H9 (cell line): ENCODE data around the gene GORAB. TPM values are rescaled to one million over a fixed set of nuclear protein-coding genes. Genes with fewer than 3 reads are reported as not detected.

ENCODE experiments used
- DNase-seq: peaks from one replicate; pipeline ENCODE4 v3.0.0-alpha.2; 2017
- H2AFZ ChIP-seq: one replicate; pipeline ENCODE4 v1.6.1; 2013; ENCODE audit warnings: mild to moderate bottlenecking, low read length, control low read depth, moderate library complexity
- H2AK5ac ChIP-seq: 2 replicates; pipeline ENCODE4 v1.6.1; 2013; ENCODE audit warnings: low read length, control low read depth, mixed read lengths; ENCODE audit not compliant: insufficient read length
- H2BK120ac ChIP-seq: one replicate; pipeline ENCODE4 v1.6.1; 2013; ENCODE audit warnings: low read depth, mild to moderate bottlenecking, low read length, control low read depth, inconsistent platforms; ENCODE audit not compliant: poor library complexity, severe bottlenecking
- H2BK12ac ChIP-seq: 2 replicates; pipeline ENCODE4 v1.6.1; 2013; ENCODE audit warnings: low read length, control low read depth, mixed read lengths, low read depth; ENCODE audit not compliant: insufficient read length
- H2BK15ac ChIP-seq: 2 replicates; pipeline ENCODE4 v1.6.1; 2013; ENCODE audit warnings: low read depth, low read length, control low read depth
- H2BK20ac ChIP-seq: one replicate; pipeline ENCODE4 v1.6.1; 2013; ENCODE audit warnings: low read depth, mild to moderate bottlenecking, low read length, control low read depth, inconsistent platforms; ENCODE audit not compliant: poor library complexity, severe bottlenecking
- H2BK5ac ChIP-seq: 2 replicates; pipeline ENCODE4 v1.6.1; 2013; ENCODE audit warnings: low read length, control low read depth, mixed read lengths; ENCODE audit not compliant: insufficient read length
- H3K14ac ChIP-seq: 2 replicates; pipeline ENCODE4 v1.6.1; 2013; ENCODE audit warnings: low read length, control low read depth; ENCODE audit not compliant: insufficient read depth
- H3K18ac ChIP-seq: 2 replicates; pipeline ENCODE4 v1.6.1; 2013; ENCODE audit warnings: low read depth, mild to moderate bottlenecking, mixed read lengths, low read length, control low read depth; ENCODE audit not compliant: insufficient read length
- H3K23ac ChIP-seq: 2 replicates; pipeline ENCODE4 v1.6.1; 2013; ENCODE audit warnings: low read length, control low read depth, mixed read lengths, low read depth; ENCODE audit not compliant: insufficient read length
- H3K23me2 ChIP-seq: 2 replicates; pipeline ENCODE4 v1.6.1; 2013; ENCODE audit warnings: low read depth, mild to moderate bottlenecking, mixed read lengths, low read length, control low read depth; ENCODE audit not compliant: insufficient read length, poor library complexity, severe bottlenecking
- H3K27ac ChIP-seq: 2 replicates; pipeline ENCODE4 v1.5.1; 2013; ENCODE audit warnings: low read length, control low read depth, mixed read lengths, low read depth; ENCODE audit not compliant: insufficient read length
- H3K27me3 ChIP-seq: 2 replicates; pipeline ENCODE4 v1.6.1; 2013; ENCODE audit warnings: low read length, control low read depth, inconsistent platforms; ENCODE audit not compliant: insufficient read depth
- H3K4ac ChIP-seq: 2 replicates; pipeline ENCODE4 v1.6.1; 2013; ENCODE audit warnings: low read depth, mild to moderate bottlenecking, control low read depth, inconsistent platforms, low read length, moderate library complexity
- H3K4me1 ChIP-seq: 2 replicates; pipeline ENCODE4 v1.6.1; 2013; ENCODE audit warnings: low read length, control low read depth, inconsistent platforms; ENCODE audit not compliant: insufficient read depth
- H3K4me2 ChIP-seq: 2 replicates; pipeline ENCODE4 v1.6.1; 2013; ENCODE audit warnings: low read length, control low read depth, mixed read lengths; ENCODE audit not compliant: insufficient read length, insufficient read depth
- H3K56ac ChIP-seq: 2 replicates; pipeline ENCODE4 v1.6.1; 2013; ENCODE audit warnings: low read depth, mild to moderate bottlenecking, mixed read lengths, low read length, control low read depth; ENCODE audit not compliant: insufficient read length
- H3K79me1 ChIP-seq: 2 replicates; pipeline ENCODE4 v1.6.1; 2013; ENCODE audit warnings: low read depth, mild to moderate bottlenecking, moderate library complexity, low read length, control low read depth, inconsistent platforms; ENCODE audit not compliant: insufficient read depth, poor library complexity, severe bottlenecking
- H3K79me2 ChIP-seq: 2 replicates; pipeline ENCODE4 v1.6.1; 2013; ENCODE audit warnings: low read length, control low read depth, inconsistent platforms; ENCODE audit not compliant: insufficient read depth
- H3K9ac ChIP-seq: 2 replicates; pipeline ENCODE4 v1.6.1; 2013; ENCODE audit warnings: low read length, control low read depth, mixed read lengths; ENCODE audit not compliant: insufficient read length; ENCODE audit errors: extremely low read depth
- H3K9me3 ChIP-seq: one replicate; pipeline ENCODE4 v1.6.1; 2013; ENCODE audit warnings: low read depth, low read length, inconsistent platforms; ENCODE audit not compliant: control insufficient read depth
- H3T11ph ChIP-seq: one replicate; pipeline ENCODE4 v1.6.1; 2013; ENCODE audit warnings: mild to moderate bottlenecking, low read length, control low read depth, inconsistent platforms
- H4K20me1 ChIP-seq: one replicate; pipeline ENCODE4 v1.6.1; 2013; ENCODE audit not compliant: control insufficient read depth, insufficient read length, insufficient read depth
- H4K5ac ChIP-seq: 2 replicates; pipeline ENCODE4 v1.6.1; 2013; ENCODE audit warnings: low read depth, mild to moderate bottlenecking, mixed read lengths, low read length, control low read depth; ENCODE audit not compliant: insufficient read length
- H4K8ac ChIP-seq: replicated peaks from 2 replicates; pipeline ENCODE4 v1.6.1; 2013; ENCODE audit warnings: low read length, control low read depth, mixed read lengths, low read depth; ENCODE audit not compliant: insufficient read length
- H4K91ac ChIP-seq: 2 replicates; pipeline ENCODE4 v1.6.1; 2013; ENCODE audit warnings: low read depth, mild to moderate bottlenecking, moderate library complexity, mixed read lengths, low read length, control low read depth; ENCODE audit not compliant: insufficient read length
- H3K27ac Mint-ChIP-seq, 3 experiments: 2 replicates in 2 of 3; 3 replicates in 1 of 3; pipeline ENCODE4 v1.8.0; 2020 to 2021; ENCODE audit warnings: mixed read lengths in 3 of 3, mild to moderate bottlenecking in 1 of 3, moderate library complexity in 1 of 3
- H3K27me3 Mint-ChIP-seq: 2 replicates; pipeline ENCODE4 v1.8.0; 2021; ENCODE audit warnings: low read depth, mild to moderate bottlenecking, moderate library complexity, mixed read lengths
- H3K36me3 Mint-ChIP-seq, 3 experiments: 2 replicates in 2 of 3; 3 replicates in 1 of 3; pipeline ENCODE4 v1.8.0; 2020 to 2021; ENCODE audit warnings: low read depth in 3 of 3, mixed read lengths in 3 of 3; ENCODE audit not compliant: insufficient read depth in 1 of 3
- H3K4me1 Mint-ChIP-seq, 2 experiments: 2 replicates each; pipeline ENCODE4 v1.8.0; 2020; ENCODE audit warnings: mixed read lengths in 2 of 2
- H3K4me3 Mint-ChIP-seq, 2 experiments: 2 replicates in 1 of 2; 3 replicates in 1 of 2; pipeline ENCODE4 v1.8.0; 2020 to 2021; ENCODE audit warnings: mild to moderate bottlenecking in 2 of 2, mixed read lengths in 2 of 2, moderate library complexity in 1 of 2
- H3K9me3 Mint-ChIP-seq, 2 experiments: 2 replicates in 1 of 2; 3 replicates in 1 of 2; pipeline ENCODE4 v1.8.0; 2020; ENCODE audit warnings: mild to moderate bottlenecking in 2 of 2, mixed read lengths in 2 of 2, moderate library complexity in 1 of 2
- CTCF ChIP-seq: fragments of 200-600 bp; sonication (generic); conservative IDR thresholded peaks from 3 replicates; pipeline ENCODE4 v1.8.0; 2021; ENCODE audit warnings: antibody characterized with exemption, mild to moderate bottlenecking
- WGBS: extraction: QIAGEN DNeasy Blood & Tissue Kit; methylation state at CpG from one replicate; pipeline ENCODE4 v1.1.7; 2013; ENCODE audit warnings: missing lambda C conversion rate, low lambda C conversion rate, mixed read lengths; ENCODE audit not compliant: insufficient read length; ENCODE audit errors: extremely low coverage; 5-methylcytosine and 5-hydroxymethylcytosine counted together
- total RNA-seq: library from RNA; stranded (reverse); gene quantifications from 2 replicates; pipeline ENCODE4 v1.2.1, GENCODE V29; 2021

Gene GORAB
- total RNA-seq, 1 experiment from 2014 or later, result 17.8 TPM

GRCh38 chr1:170547255-170547654 lies 15.3 kb downstream of the GORAB start:
- H2BK12ac ChIP-seq, result no peak overlapping the region
- H3K4ac ChIP-seq, result no peak overlapping the region
- no peaks in the 10 kb centered on the region for H3K9me3 Mint-ChIP-seq
- H3K4me2 ChIP-seq, result no peak overlapping the region
- H3K14ac ChIP-seq, result no peak overlapping the region
- H3K79me1 ChIP-seq, result no peaks in the 10 kb centered on the region
- H3K9ac ChIP-seq, result no peak overlapping the region
- H2AFZ ChIP-seq, result no peak overlapping the region
- H4K20me1 ChIP-seq, result no peaks in the 10 kb centered on the region
- H4K91ac ChIP-seq, result no peak overlapping the region
- no peaks in the 10 kb centered on the region for H3K4me1 Mint-ChIP-seq
- no peak overlapping the region for H4K8ac ChIP-seq
- no peak overlapping the region for H2BK5ac ChIP-seq
- no CpG with 5 or more reads among the region's 1 CpG for WGBS
- no peaks in the 10 kb centered on the region for H3K23me2 ChIP-seq
- H3K27me3 ChIP-seq, result no peaks in the 10 kb centered on the region
- no peak overlapping the region for H2AK5ac ChIP-seq
- no peak overlapping the region for H2BK120ac ChIP-seq
- DNase-seq, result no peak
- H3K23ac ChIP-seq, result no peak overlapping the region
- no peak overlapping the region for H3K4me3 Mint-ChIP-seq
- H3T11ph ChIP-seq, result no peak overlapping the region
- no peak overlapping the region for H3K18ac ChIP-seq
- H4K5ac ChIP-seq, result no peak overlapping the region
- H3K27ac ChIP-seq, result no peak overlapping the region
- H3K36me3 Mint-ChIP-seq, result peaks cover 47 to 78% (median 77%) of the 10 kb centered on the region in 3 experiments
- no peaks in the 10 kb centered on the region for H3K4me1 ChIP-seq
- TF ChIP-seq CTCF, result no peak
- H3K27me3 Mint-ChIP-seq, result no peaks in the 10 kb centered on the region
- no peaks in the 10 kb centered on the region for H3K79me2 ChIP-seq
- no peak overlapping the region for H3K27ac Mint-ChIP-seq
- no peak overlapping the region for H2BK20ac ChIP-seq
- no peak overlapping the region for H2BK15ac ChIP-seq
- H3K9me3 ChIP-seq, result no peaks in the 10 kb centered on the region
- no peak overlapping the region for H3K56ac ChIP-seq
